GM19238 (cell line): Measurements from ENCODE around the gene DLX6.
"Not testable (repeated sequence)": the region's sequence is repeated elsewhere in the genome, so short reads cannot be mapped to it uniquely, and the experiment has no call there.

Experiments
- DNase-seq: peaks from one replicate; pipeline ENCODE4 v3.0.0; 2011; ENCODE audit warnings: low spot score; ENCODE audit not compliant: insufficient read length

Gene DLX6

DNA sequence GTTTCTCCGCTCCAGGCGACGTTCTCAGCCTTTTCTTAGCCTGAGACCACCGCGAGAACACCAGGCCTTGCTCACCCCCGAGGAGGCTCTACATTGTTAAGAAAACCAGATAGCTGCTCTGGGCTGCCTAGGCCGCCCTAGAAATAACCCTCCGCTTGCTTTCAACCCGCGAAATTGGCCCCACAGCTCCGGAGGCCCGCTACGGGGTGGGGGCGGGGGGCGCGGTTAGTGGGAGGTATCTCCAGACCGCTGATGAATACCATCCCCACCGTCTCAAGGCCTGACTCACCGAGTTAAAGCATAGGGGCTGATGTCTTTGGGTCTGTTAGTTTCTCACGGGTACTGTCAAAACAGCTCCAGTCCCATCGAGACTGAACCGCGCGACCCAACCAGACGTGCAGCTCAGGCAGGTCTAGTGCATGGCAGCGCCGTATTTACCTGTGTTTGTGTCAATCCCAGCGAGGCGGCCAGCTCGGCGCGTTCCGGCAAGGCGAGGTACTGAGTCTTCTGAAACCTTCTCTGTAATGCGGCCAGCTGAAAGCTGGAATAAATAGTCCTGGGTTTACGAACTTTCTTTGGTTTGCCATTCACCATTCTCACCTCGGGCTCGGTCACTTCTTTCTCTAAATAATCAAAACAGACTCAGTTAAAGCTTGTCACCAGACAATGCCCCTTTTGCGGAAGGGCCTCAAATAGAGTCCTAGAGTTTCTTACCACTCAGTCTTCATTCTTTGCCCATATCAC lies 16.6 kb downstream of the DLX6 start:
- no peak for DNase-seq

DNA sequence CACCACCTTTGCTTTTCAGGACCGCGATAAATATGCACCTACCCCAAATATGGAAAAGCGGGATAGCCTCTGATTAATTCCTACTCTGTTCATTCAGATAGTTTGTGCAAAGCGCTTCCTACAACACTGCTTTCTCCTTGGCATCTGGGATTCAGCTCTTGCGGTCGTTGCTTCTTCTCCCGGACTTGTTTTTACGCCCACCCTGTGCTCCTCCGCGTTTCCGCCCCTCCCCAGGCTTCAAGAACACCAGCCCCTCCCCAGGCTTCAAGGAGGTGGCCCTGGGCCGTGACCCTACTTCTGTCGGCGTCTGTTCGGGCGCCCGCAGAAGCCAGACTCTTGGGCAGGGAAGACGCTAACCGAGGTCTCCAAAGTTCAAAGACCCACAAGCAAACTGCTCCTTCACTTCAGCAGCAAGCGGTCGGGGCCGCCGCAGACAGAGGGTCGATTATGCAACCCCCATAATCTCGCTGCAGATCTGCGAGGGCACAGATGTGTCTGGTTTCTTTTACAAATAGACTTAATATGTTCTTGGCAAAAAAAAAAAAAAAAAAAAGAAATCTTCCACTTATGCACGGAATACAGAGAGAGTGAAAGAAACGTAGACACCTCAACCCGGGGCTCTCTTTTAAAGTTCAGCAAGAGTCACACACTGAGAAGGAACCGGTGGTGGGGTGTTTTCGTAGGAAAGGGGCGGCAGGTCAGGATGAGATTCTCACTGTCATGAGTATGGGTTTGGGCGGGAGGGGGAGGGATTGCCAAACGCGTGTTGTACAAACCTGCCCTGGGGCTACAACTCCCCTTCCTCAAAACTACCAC lies 17.3 kb downstream of the DLX6 start:
- no peak for DNase-seq

DNA sequence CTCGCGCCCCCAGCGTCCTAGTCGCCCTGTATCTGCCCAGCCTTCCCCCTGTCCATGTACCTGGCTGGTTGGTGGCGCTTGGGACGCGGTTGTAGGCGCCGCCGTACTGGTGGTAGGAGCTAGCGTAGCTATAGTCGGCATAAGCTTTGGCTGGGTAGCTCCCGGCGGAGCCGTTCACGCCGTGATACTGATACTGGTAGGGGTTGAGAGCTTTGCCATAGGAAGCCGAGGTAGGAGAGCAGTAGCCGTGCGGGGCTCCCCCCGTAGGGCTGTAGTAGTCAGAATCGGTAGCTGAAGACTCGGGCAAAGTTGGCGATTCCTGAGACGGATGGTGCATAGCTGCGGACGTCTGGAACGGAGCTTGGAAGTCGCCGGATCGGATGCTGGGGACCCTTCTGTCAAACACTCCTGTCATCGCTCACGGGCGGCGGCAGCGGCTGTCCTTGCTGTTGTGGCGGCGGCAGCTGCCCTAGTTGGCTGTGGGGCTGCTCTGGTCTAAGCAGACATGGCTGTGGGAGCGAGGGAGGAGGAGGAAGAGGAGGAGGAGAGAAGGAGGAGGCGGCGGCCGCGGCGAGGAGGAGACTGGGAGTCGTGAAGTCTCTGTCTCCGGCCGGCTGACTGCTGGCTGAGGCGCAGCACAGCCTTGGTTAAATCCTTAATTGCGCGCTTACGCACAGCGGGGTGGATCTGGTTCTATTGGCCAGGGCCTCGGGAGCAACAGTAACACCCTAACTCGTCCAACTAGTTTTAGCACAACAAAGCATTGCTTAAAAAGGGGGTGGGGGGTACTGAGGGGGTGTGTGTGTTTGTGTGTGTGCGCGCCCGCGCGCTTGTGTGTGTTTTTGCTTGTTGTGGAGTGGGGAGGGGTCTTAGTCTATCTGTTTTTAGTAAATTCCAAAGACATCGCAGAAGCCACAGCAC lies 19.1 kb downstream of the DLX6 start, which contains the start of gene DLX5:
Gene DLX5, minus strand, starts transcription at position 623 of the 921 bp plus-strand sequence. Its CDS starts 208 bp downstream, at position 415.
- DNase-seq: no peak

GRCh38 chr7:97025130-97025499 lies 19.8 kb downstream of the DLX6 start:
- no peak for DNase-seq

DNA sequence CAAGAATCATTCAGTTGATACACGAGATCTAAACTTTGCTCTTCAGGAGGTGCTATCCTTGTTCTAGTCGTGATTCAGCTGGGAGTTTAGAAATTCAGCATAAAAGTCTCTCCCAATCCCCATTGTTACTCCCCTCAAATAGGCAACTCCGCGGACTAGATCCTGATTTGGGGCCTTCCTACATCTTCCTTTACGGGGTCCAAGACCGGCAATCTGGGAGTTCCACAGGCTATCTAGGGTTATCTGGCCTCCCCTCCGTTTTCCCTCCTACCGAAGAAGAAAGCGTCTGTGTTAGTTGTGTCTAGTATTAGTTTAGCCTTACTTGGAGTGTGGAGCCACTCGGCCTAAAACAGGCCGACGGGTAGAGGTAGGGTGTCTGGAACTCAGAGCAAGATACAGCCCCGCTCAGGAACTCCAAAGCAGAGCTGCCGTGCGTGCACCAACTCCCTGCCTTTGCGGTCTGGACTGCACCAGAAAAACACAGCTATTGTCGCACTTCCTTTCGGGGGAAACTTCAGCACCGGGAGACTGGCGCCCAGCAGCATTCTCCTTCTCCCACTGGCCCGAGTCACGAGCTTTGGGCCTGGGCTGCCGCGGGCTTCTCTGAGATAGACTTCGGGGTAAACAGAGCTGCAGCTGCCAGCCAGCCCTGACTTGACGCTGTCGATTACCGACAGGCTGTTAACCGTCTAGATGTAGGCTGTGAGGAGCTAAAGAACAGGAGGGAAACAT lies 20.8 kb downstream of the DLX6 start:
- no peak for DNase-seq

GRCh38 chr7:97026715-97027426 lies 21.5 kb downstream of the DLX6 start:
- no peak for DNase-seq

DNA sequence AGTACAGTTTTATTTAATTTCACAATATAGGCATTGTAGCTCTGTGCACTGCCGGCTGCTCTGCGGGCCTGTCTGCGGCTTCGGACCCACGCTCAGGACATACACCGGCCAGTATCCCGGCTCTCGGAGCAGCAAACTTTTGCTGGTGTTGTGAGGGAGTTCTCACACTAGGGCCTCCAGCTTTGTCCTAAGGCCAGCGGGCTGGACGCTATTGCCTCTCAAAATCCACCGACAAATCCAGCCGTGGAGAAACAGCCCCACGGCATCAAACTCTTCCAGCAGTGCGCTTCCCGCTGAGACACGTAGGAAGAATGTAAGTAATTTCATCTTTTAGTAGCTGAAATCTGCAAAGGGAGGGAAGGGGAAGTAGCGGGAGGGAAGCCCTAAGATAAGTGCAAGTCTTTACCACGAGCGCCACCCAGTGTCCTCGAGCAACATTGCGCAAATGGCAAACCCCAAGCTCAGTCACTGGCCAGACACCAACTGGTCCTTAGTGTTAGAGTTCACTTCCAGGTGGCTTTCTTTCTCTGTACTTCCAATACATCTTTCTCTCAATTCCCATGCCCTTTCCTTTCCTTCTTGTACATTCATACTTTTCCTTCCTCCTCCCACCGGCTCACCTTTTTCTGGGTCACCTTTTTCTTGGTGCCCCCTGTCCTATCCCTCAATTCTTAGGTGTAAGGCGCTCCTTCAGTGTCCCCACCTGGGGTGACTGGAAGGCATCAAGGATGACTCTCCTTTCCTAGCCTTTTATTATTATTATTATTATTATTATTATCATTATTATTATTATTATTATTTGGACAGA lies 22.3 kb downstream of the DLX6 start:
- DNase-seq: peak; percentile 60

GRCh38 chr7:97034213-97034852 lies 29.0 kb downstream of the DLX6 start:
- not testable (repeated sequence) for DNase-seq

GRCh38 chr7:97039374-97040065 lies 34.2 kb downstream of the DLX6 start:
- DNase-seq: no peak

DNA sequence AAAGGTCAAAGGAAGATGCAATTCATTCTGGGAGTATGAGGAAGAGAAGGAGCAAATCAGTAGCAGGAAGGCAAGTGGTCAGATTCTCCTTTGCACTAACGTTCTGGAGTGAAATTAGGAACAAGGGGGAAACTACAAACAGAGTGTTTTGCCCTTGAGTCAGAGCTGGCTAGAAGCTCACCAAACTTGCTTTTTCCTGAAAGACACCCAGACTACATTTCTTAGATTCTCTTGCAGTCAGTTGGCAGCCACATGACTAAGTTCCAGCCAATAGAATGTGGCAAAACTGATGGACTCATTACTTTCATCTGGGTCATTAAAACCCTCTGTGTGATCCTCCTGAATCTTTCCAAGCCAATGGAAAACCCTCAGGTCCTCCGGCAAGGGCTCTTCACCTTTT lies 37.9 kb downstream of the DLX6 start:
- DNase-seq: no peak
